ENCODE results near the gene LRRD1. TPM values are rescaled to one million over a fixed set of nuclear protein-coding genes. Genes with fewer than 3 reads are reported as not detected.

The LRRD1 gene
- total and polyA plus RNA-seq, 11 donors = 0.17 to 0.33 (median 0.19) TPM; not detected in 7

GRCh38 chr7:92131093-92131492, 47.8 kb downstream of the LRRD1 start:
- no peak for ATAC-seq
- intact Hi-C loops (cut with DNase I) = loop anchor here in 4 of 10 donors (5.0 kb wide), 4 partner anchors 116 to 321 kb away; partner anchors contain the start of genes AKAP9 (in 1 of the 4), ANKIB1 (in 1 of the 4), GATAD1 (in 1 of the 4) and KRIT1 (in 1 of the 4)
- DNase-seq = no peak
- TF ChIP-seq CTCF (IDR thresholded peaks at IDR 0.05) (no peak), POLR2A (IDR thresholded peaks at IDR 0.05) (no peak)
- no peaks in the 10 kb centered on the region for H3K27me3 ChIP-seq
- no peak overlapping the region for H3K4me3 ChIP-seq
- no peaks in the 10 kb centered on the region for H3K9me3 ChIP-seq
- no peak overlapping the region for H3K27ac ChIP-seq
- H3K4me1 ChIP-seq = peaks cover 0 to 26% (median 16%) of the 10 kb centered on the region in 12 donors
- peaks cover 0 to 51% (median 39%) of the 10 kb centered on the region in 9 donors for H3K36me3 ChIP-seq
- WGBS, 4 donors = 90 to 95% (median 93%) methylated on average over 5 of the region's 5 CpGs

GRCh38 chr7:92121681-92122080, 57.3 kb downstream of the LRRD1 start:
- intact Hi-C loops (cut with DNase I) = no loop called here
- H3K4me1 ChIP-seq = no peaks in the 10 kb centered on the region
- H3K4me3 ChIP-seq = no peak overlapping the region
- H3K9me3 ChIP-seq = peaks cover 0 to 13% (median 0%) of the 10 kb centered on the region in 12 donors
- DNase-seq = no peak
- H3K27ac ChIP-seq = no peak overlapping the region
- ATAC-seq = no peak
- TF ChIP-seq CTCF (IDR thresholded peaks at IDR 0.05) (no peak), POLR2A (IDR thresholded peaks at IDR 0.05) (no peak)
- peaks cover 0 to 93% (median 72%) of the 10 kb centered on the region in 9 donors for H3K36me3 ChIP-seq
- H3K27me3 ChIP-seq = no peaks in the 10 kb centered on the region

GRCh38 chr7:92119213-92119759, 59.7 kb downstream of the LRRD1 start:
- WGBS, 4 donors = 81 to 95% (median 90%) methylated on average over 1 of the region's 1 CpG
- H3K4me3 ChIP-seq = no peak overlapping the region
- H3K9me3 ChIP-seq = peaks cover 0 to 13% (median 0%) of the 10 kb centered on the region in 12 donors
- TF ChIP-seq POLR2A (IDR thresholded peaks at IDR 0.05) = no peak
- TF ChIP-seq CTCF (IDR thresholded peaks at IDR 0.05) = no peak
- ATAC-seq = no peak
- no peaks in the 10 kb centered on the region for H3K4me1 ChIP-seq
- H3K27me3 ChIP-seq = no peaks in the 10 kb centered on the region
- H3K27ac ChIP-seq = no peak overlapping the region
- intact Hi-C loops (cut with DNase I) = loop anchor here in 1 of 10 donors (10.0 kb wide), 1 partner anchor 116 kb away; no protein-coding TSS in a partner anchor
- H3K36me3 ChIP-seq = peaks cover 0 to 92% (median 72%) of the 10 kb centered on the region in 9 donors
- DNase-seq = no peak

- peaks cover 0 to 88% (median 62%) of the 10 kb centered on the region in 9 donors for H3K36me3 ChIP-seq
- no peaks in the 10 kb centered on the region for H3K4me1 ChIP-seq
- intact Hi-C loops (cut with DNase I) = loop anchor here in 1 of 10 donors (10.0 kb wide), 1 partner anchor 118 kb away; no protein-coding TSS in a partner anchor
- no peak overlapping the region for H3K27ac ChIP-seq
- no peak for ATAC-seq
- H3K4me3 ChIP-seq = no peak overlapping the region
- no peak for DNase-seq
- TF ChIP-seq CTCF (IDR thresholded peaks at IDR 0.05) (no peak), POLR2A (IDR thresholded peaks at IDR 0.05) (no peak)
- H3K9me3 ChIP-seq = peaks cover 0 to 7% (median 0%) of the 10 kb centered on the region in 12 donors
- H3K27me3 ChIP-seq = no peaks in the 10 kb centered on the region
- 93 to 99% (median 97%) methylated on average over 3 of the region's 3 CpGs for WGBS, 4 donors
These were observed 62.0 kb downstream of the LRRD1 start for GRCh38 chr7:92116949-92117348.
